Activated CD8-positive, alpha-beta T cell treated with anti-CD3 and anti-CD28 coated beads, Interleukin-2, amount 10 ng/mL, durations not matched to agents 7 days and 5 days (primary cell): ENCODE data around the gene DNAJC13. TPM values are rescaled to one million over a fixed set of nuclear protein-coding genes. Genes with fewer than 3 reads are reported as not detected.

Source experiments
- ATAC-seq: fragments of 150-1000 bp; cut with Tn5 transposase; one replicate; pipeline ENCODE4 v1.10.0; 2021; ENCODE audit warnings: moderate library complexity
- CTCF ChIA-PET: fragments of 350-600 bp; sonication (Branson Sonifier 250); formaldehyde crosslinking; loops from one replicate; lab custom pipeline; 2021; ENCODE audit warnings: antibody characterized with exemption; lab: Charles Lee
- POLR2A ChIA-PET: fragments of 350-600 bp; sonication (Branson Sonifier 250); formaldehyde crosslinking; loops from one replicate; lab custom pipeline; 2021; ENCODE audit warnings: antibody characterized with exemption; lab: Charles Lee
- DNase-seq: peaks from one replicate; pipeline ENCODE4 v3.0.0-alpha.2; 2020
- H3K27ac Mint-ChIP-seq: one replicate; pipeline ENCODE4 v1.8.0; 2021; ENCODE audit warnings: mild to moderate bottlenecking, mixed read lengths
- H3K27me3 Mint-ChIP-seq: one replicate; pipeline ENCODE4 v1.8.0; 2021; ENCODE audit warnings: low read depth, mixed read lengths
- H3K36me3 Mint-ChIP-seq: one replicate; pipeline ENCODE4 v1.8.0; 2021; ENCODE audit warnings: low read depth, mixed read lengths
- H3K4me1 Mint-ChIP-seq: one replicate; pipeline ENCODE4 v1.8.0; 2021; ENCODE audit warnings: low read depth, mixed read lengths
- H3K4me3 Mint-ChIP-seq: one replicate; pipeline ENCODE4 v1.8.0; 2021; ENCODE audit warnings: mild to moderate bottlenecking, mixed read lengths
- H3K9me3 Mint-ChIP-seq: one replicate; pipeline ENCODE4 v1.8.0; 2022; ENCODE audit warnings: mixed read lengths; ENCODE audit not compliant: insufficient read depth
- total RNA-seq, 2 experiments: library from RNA; stranded (reverse); gene quantifications; one replicate each; pipeline ENCODE4 v1.2.3, GENCODE V29; 2021

DNAJC13 gene
- total RNA-seq, 2 experiments from 2014 or later: 34.3 to 38.4 TPM

- H3K27ac Mint-ChIP-seq: no peak overlapping the region
- ATAC-seq (no peak), DNase-seq (no peak)
- H3K36me3 Mint-ChIP-seq: peaks cover 47% of the 10 kb centered on the region
- H3K4me3 Mint-ChIP-seq: no peak overlapping the region
- no peaks in the 10 kb centered on the region for H3K27me3 Mint-ChIP-seq
- no peaks in the 10 kb centered on the region for H3K4me1 Mint-ChIP-seq
- CTCF ChIA-PET: interaction anchor here (1.0 to 1.8 kb wide), 3 partner anchors 10 to 37 kb away, joined by 3 to 6 read pairs (median 4); no protein-coding TSS in a partner anchor
- POLR2A ChIA-PET: no interaction called here
- no peaks in the 10 kb centered on the region for H3K9me3 Mint-ChIP-seq
Observed at GRCh38 chr3:132499071-132499470, 81.8 kb downstream of the DNAJC13 start.

- H3K4me3 Mint-ChIP-seq: no peak overlapping the region
- no peak for ATAC-seq
- no peak for DNase-seq
- POLR2A ChIA-PET: interaction anchor here (1.1 kb wide), 1 partner anchor 13 kb away, joined by 3 read pairs; no protein-coding TSS in a partner anchor
- no peaks in the 10 kb centered on the region for H3K4me1 Mint-ChIP-seq
- H3K27ac Mint-ChIP-seq: no peak overlapping the region
- H3K36me3 Mint-ChIP-seq: peaks cover 50% of the 10 kb centered on the region
- no peaks in the 10 kb centered on the region for H3K27me3 Mint-ChIP-seq
- no peaks in the 10 kb centered on the region for H3K9me3 Mint-ChIP-seq
- CTCF ChIA-PET: interaction anchor here (1.4 to 1.8 kb wide), 2 partner anchors 33 to 140 kb away, joined by 3 to 6 read pairs; no protein-coding TSS in a partner anchor
Observed at GRCh38 chr3:132503559-132503958, 86.3 kb downstream of the DNAJC13 start.

- Mint-ChIP-seq H3K4me1 (peaks cover under 1% of the 10 kb centered on the region), H3K27ac (no peak overlapping the region), H3K4me3 (no peak overlapping the region), H3K27me3 (no peaks in the 10 kb centered on the region), H3K9me3 (no peaks in the 10 kb centered on the region), H3K36me3 (peaks cover 58% of the 10 kb centered on the region)
- ATAC-seq: no peak
- CTCF ChIA-PET: interaction anchor here (1.4 to 1.8 kb wide), 2 partner anchors 32 to 139 kb away, joined by 3 to 6 read pairs; no protein-coding TSS in a partner anchor
- POLR2A ChIA-PET: no interaction called here
- DNase-seq: no peak
Observed at GRCh38 chr3:132504375-132504933, 87.2 kb downstream of the DNAJC13 start.

GRCh38 chr3:132507657-132508056, 90.4 kb downstream of the DNAJC13 start:
- ChIA-PET POLR2A (no interaction called here), CTCF (interaction anchor here (1.1 to 3.0 kb wide), 2 partner anchors 28 to 135 kb away, joined by 3 to 10 read pairs; no protein-coding TSS in a partner anchor)
- no peaks in the 10 kb centered on the region for H3K27me3 Mint-ChIP-seq
- no peak overlapping the region for H3K27ac Mint-ChIP-seq
- no peak overlapping the region for H3K4me3 Mint-ChIP-seq
- no peaks in the 10 kb centered on the region for H3K9me3 Mint-ChIP-seq
- no peak for DNase-seq
- H3K36me3 Mint-ChIP-seq: peaks cover 47% of the 10 kb centered on the region
- H3K4me1 Mint-ChIP-seq: peaks cover 2% of the 10 kb centered on the region
- ATAC-seq: no peak

GRCh38 chr3:132509096-132509495, 91.8 kb downstream of the DNAJC13 start:
- ATAC-seq: no peak
- Mint-ChIP-seq H3K4me3 (no peak overlapping the region), H3K9me3 (no peaks in the 10 kb centered on the region), H3K27ac (peak overlapping the region; percentile 26), H3K4me1 (peaks cover 2% of the 10 kb centered on the region), H3K36me3 (peaks cover 48% of the 10 kb centered on the region), H3K27me3 (no peaks in the 10 kb centered on the region)
- no peak for DNase-seq
- CTCF ChIA-PET: interaction anchor here (0.5 to 3.0 kb wide), 4 partner anchors 12 to 133 kb away, joined by 3 to 10 read pairs (median 6); no protein-coding TSS in a partner anchor
- POLR2A ChIA-PET: no interaction called here

- ChIA-PET POLR2A (no interaction called here), CTCF (interaction anchor here (0.5 to 2.7 kb wide), 3 partner anchors 12 to 29 kb away, joined by 3 to 10 read pairs (median 3); no protein-coding TSS in a partner anchor)
- DNase-seq (no peak), ATAC-seq (no peak)
- Mint-ChIP-seq H3K9me3 (no peaks in the 10 kb centered on the region), H3K4me3 (no peak overlapping the region), H3K36me3 (peaks cover 51% of the 10 kb centered on the region), H3K4me1 (peaks cover 2% of the 10 kb centered on the region), H3K27me3 (no peaks in the 10 kb centered on the region), H3K27ac (no peak overlapping the region)
Observed at GRCh38 chr3:132509506-132509905, 92.2 kb downstream of the DNAJC13 start.

GRCh38 chr3:132513057-132513456, 95.8 kb downstream of the DNAJC13 start:
- H3K4me3 Mint-ChIP-seq: no peak overlapping the region
- ATAC-seq (no peak), DNase-seq (no peak)
- H3K9me3 Mint-ChIP-seq: no peaks in the 10 kb centered on the region
- ChIA-PET CTCF (interaction anchor here (1.1 kb wide), 1 partner anchor 8 kb away, joined by 3 read pairs; no protein-coding TSS in a partner anchor), POLR2A (no interaction called here)
- peaks cover 48% of the 10 kb centered on the region for H3K36me3 Mint-ChIP-seq
- H3K27me3 Mint-ChIP-seq: no peaks in the 10 kb centered on the region
- H3K27ac Mint-ChIP-seq: no peak overlapping the region
- H3K4me1 Mint-ChIP-seq: peaks cover 2% of the 10 kb centered on the region

GRCh38 chr3:132517311-132517710, 100.0 kb downstream of the DNAJC13 start:
- Mint-ChIP-seq H3K4me1 (peaks cover 17% of the 10 kb centered on the region), H3K27ac (no peak overlapping the region), H3K4me3 (no peak overlapping the region), H3K9me3 (no peaks in the 10 kb centered on the region), H3K36me3 (peaks cover 59% of the 10 kb centered on the region), H3K27me3 (no peaks in the 10 kb centered on the region)
- ATAC-seq: no peak
- CTCF ChIA-PET: interaction anchor here (1.4 kb wide), 1 partner anchor 19 kb away, joined by 5 read pairs; no protein-coding TSS in a partner anchor
- POLR2A ChIA-PET: no interaction called here
- DNase-seq: no peak

- no peak for DNase-seq
- H3K4me1 Mint-ChIP-seq: peaks cover 21% of the 10 kb centered on the region
- peaks cover 65% of the 10 kb centered on the region for H3K36me3 Mint-ChIP-seq
- no peak for ATAC-seq
- H3K27ac Mint-ChIP-seq: no peak overlapping the region
- no peaks in the 10 kb centered on the region for H3K9me3 Mint-ChIP-seq
- no peaks in the 10 kb centered on the region for H3K27me3 Mint-ChIP-seq
- H3K4me3 Mint-ChIP-seq: no peak overlapping the region
- ChIA-PET CTCF (interaction anchor here (0.7 to 3.9 kb wide), 3 partner anchors 10 to 17 kb away, joined by 3 to 25 read pairs (median 8); no protein-coding TSS in a partner anchor), POLR2A (no interaction called here)
Observed at GRCh38 chr3:132519914-132520313, 102.6 kb downstream of the DNAJC13 start.

- H3K27ac Mint-ChIP-seq: peak overlapping the region; percentile 9
- ATAC-seq (no peak), DNase-seq (no peak)
- H3K4me3 Mint-ChIP-seq: no peak overlapping the region
- no peaks in the 10 kb centered on the region for H3K9me3 Mint-ChIP-seq
- peaks cover 21% of the 10 kb centered on the region for H3K4me1 Mint-ChIP-seq
- CTCF ChIA-PET: interaction anchor here (1.5 to 3.9 kb wide), 5 partner anchors 9 to 73 kb away, joined by 3 to 25 read pairs (median 4); no protein-coding TSS in a partner anchor
- H3K36me3 Mint-ChIP-seq: peaks cover 71% of the 10 kb centered on the region
- POLR2A ChIA-PET: no interaction called here
- H3K27me3 Mint-ChIP-seq: no peaks in the 10 kb centered on the region
Observed at GRCh38 chr3:132521901-132522300, 104.6 kb downstream of the DNAJC13 start.

- ATAC-seq (peak; percentile 65), DNase-seq (no peak)
- Mint-ChIP-seq H3K27ac (peak overlapping the region; percentile 22), H3K9me3 (no peaks in the 10 kb centered on the region), H3K36me3 (peaks cover 69% of the 10 kb centered on the region), H3K4me1 (peaks cover 21% of the 10 kb centered on the region), H3K27me3 (no peaks in the 10 kb centered on the region), H3K4me3 (peak overlapping the region; percentile 1)
- ChIA-PET POLR2A (no interaction called here), CTCF (interaction anchor here (1.5 to 3.9 kb wide), 4 partner anchors 10 to 64 kb away, joined by 3 to 25 read pairs (median 7); no protein-coding TSS in a partner anchor)
Observed at GRCh38 chr3:132522353-132522752, 105.1 kb downstream of the DNAJC13 start.

- no peaks in the 10 kb centered on the region for H3K27me3 Mint-ChIP-seq
- H3K36me3 Mint-ChIP-seq: peaks cover 29% of the 10 kb centered on the region
- no peak overlapping the region for H3K4me3 Mint-ChIP-seq
- no peaks in the 10 kb centered on the region for H3K4me1 Mint-ChIP-seq
- ATAC-seq (no peak), DNase-seq (no peak)
- H3K9me3 Mint-ChIP-seq: no peaks in the 10 kb centered on the region
- POLR2A ChIA-PET: no interaction called here
- no peak overlapping the region for H3K27ac Mint-ChIP-seq
- CTCF ChIA-PET: interaction anchor here (1.2 kb wide), 1 partner anchor 10 kb away, joined by 3 read pairs; no protein-coding TSS in a partner anchor
Observed at GRCh38 chr3:132530624-132531023, 113.3 kb downstream of the DNAJC13 start.
